ENCODE measurements around the gene CTPS1.

- TF ChIP-seq GATA2 (IDR thresholded peaks at IDR 0.05; ENCODE audit: low read depth, low read length) (no peak), GATA3 (IDR thresholded peaks at IDR 0.05; ENCODE audit: low read depth, low read length) (no peak)
Measured at GRCh38 chr1:40930174-40930964, 49.1 kb upstream of the CTPS1 start.
